CD4-positive, alpha-beta memory T cell (primary cell): Measurements from ENCODE around the gene LAMA5. TPM values are rescaled to one million over a fixed set of nuclear protein-coding genes. Genes with fewer than 3 reads are reported as not detected.

Source experiments
- CTCF ChIA-PET: fragments of 350-600 bp; sonication (Branson Sonifier 250); formaldehyde crosslinking; loops from one replicate; lab custom pipeline; 2021; ENCODE audit warnings: inconsistent platforms; ENCODE audit not compliant: partially characterized antibody; lab: Charles Lee
- POLR2A ChIA-PET: fragments of 350-600 bp; sonication (Branson Sonifier 250); formaldehyde crosslinking; loops from one replicate; lab custom pipeline; 2021; ENCODE audit not compliant: partially characterized antibody; lab: Charles Lee
- DNase-seq, 5 donors: peaks; one replicate each; pipeline versions ENCODE4 v3.0.0 to v3.0.0-alpha.2; 2020 to 2022; ENCODE audit warnings: mixed read lengths in 1 of 5
- H3K27ac ChIP-seq: one replicate; pipeline ENCODE4 v1.7.0; 2013; ENCODE audit warnings: low read depth, low read length
- H3K27me3 ChIP-seq: 2 replicates; pipeline ENCODE4 v1.7.0; 2013; ENCODE audit warnings: mild to moderate bottlenecking, low read length, moderate library complexity; ENCODE audit not compliant: insufficient read depth
- H3K36me3 ChIP-seq: 2 replicates; pipeline ENCODE4 v1.7.0; 2013; ENCODE audit warnings: mild to moderate bottlenecking, low read length, moderate library complexity; ENCODE audit not compliant: insufficient read depth
- H3K4me1 ChIP-seq: 2 replicates; pipeline ENCODE4 v1.7.0; 2013; ENCODE audit warnings: mild to moderate bottlenecking, low read length, moderate library complexity; ENCODE audit not compliant: insufficient read depth
- H3K4me3 ChIP-seq, 2 donors: one replicate each; pipeline ENCODE4 v1.7.0; 2013; ENCODE audit warnings: low read length in 2 of 2, mild to moderate bottlenecking in 1 of 2
- H3K9me3 ChIP-seq, 2 donors: one replicate each; pipeline ENCODE4 v1.7.0; 2013; ENCODE audit warnings: low read length in 2 of 2, control low read depth in 1 of 2; ENCODE audit not compliant: control insufficient read depth in 1 of 2
- H3K27ac Mint-ChIP-seq, 7 donors: one replicate each; pipeline ENCODE4 v1.8.0; 2020 to 2021; ENCODE audit warnings: mixed read lengths in 7 of 7, mild to moderate bottlenecking in 6 of 7, inconsistent platforms in 3 of 7, moderate library complexity in 3 of 7
- H3K27me3 Mint-ChIP-seq, 2 donors: one replicate each; pipeline ENCODE4 v1.8.0; 2020 to 2021; ENCODE audit warnings: mixed read lengths in 2 of 2
- H3K36me3 Mint-ChIP-seq, 2 donors: one replicate each; pipeline ENCODE4 v1.8.0; 2020 to 2021; ENCODE audit warnings: mixed read lengths in 2 of 2, inconsistent platforms in 1 of 2, mild to moderate bottlenecking in 1 of 2
- H3K4me1 Mint-ChIP-seq, 4 donors: one replicate each; pipeline ENCODE4 v1.8.0; 2020 to 2021; ENCODE audit warnings: mixed read lengths in 4 of 4, mild to moderate bottlenecking in 1 of 4
- H3K4me3 Mint-ChIP-seq, 8 donors: one replicate each; pipeline ENCODE4 v1.8.0; 2020 to 2021; ENCODE audit warnings: mixed read lengths in 8 of 8, mild to moderate bottlenecking in 7 of 8, moderate library complexity in 6 of 8, inconsistent platforms in 3 of 8
- H3K9me3 Mint-ChIP-seq, 8 donors: one replicate each; pipeline ENCODE4 v1.8.0; 2020 to 2021; ENCODE audit warnings: mixed read lengths in 8 of 8, mild to moderate bottlenecking in 5 of 8, inconsistent platforms in 3 of 8, moderate library complexity in 1 of 8
- intact Hi-C: fragments of 100-400 bp; cut with micrococcal nuclease; formaldehyde crosslinking; loops from one replicate; pipeline ENCODE4 v1.15.1; 2023
- polyA plus RNA-seq, 2 donors: library from polyadenylated mRNA; unstranded; fragments of 300-500 nt; fragmentation: Illumina TruSeq; gene quantifications; one replicate each; pipeline ENCODE4 v1.2.3, GENCODE V29; 2021
- total RNA-seq, 2 experiments: library from RNA; stranded (reverse); gene quantifications; one replicate each; pipeline ENCODE4 v1.2.3, GENCODE V29; 2021

Gene LAMA5
- total and polyA plus RNA-seq, 4 experiments from 2014 or later = 0.49 TPM; not detected in 3

- intact Hi-C loops = no loop called here
- CTCF ChIA-PET = no interaction called here
- Mint-ChIP-seq H3K9me3 (no peaks in the 10 kb centered on the region), H3K36me3 (peaks cover 14 to 44% of the 10 kb centered on the region in 2 donors), H3K4me3 (no peak overlapping the region), H3K4me1 (peaks cover 10 to 32% (median 22%) of the 10 kb centered on the region in 4 donors), H3K27ac (peak overlapping the region in 3 of 7 donors; percentile 18 to 46 (median 29)), H3K27me3 (no peaks in the 10 kb centered on the region)
- DNase-seq = no peak
- H3K4me1 ChIP-seq = peaks cover 22% of the 10 kb centered on the region
- H3K9me3 ChIP-seq = no peaks in the 10 kb centered on the region
- POLR2A ChIA-PET = no interaction called here
- peaks cover 36% of the 10 kb centered on the region for H3K36me3 ChIP-seq
- H3K4me3 ChIP-seq = no peak overlapping the region
- no peaks in the 10 kb centered on the region for H3K27me3 ChIP-seq
- no peak overlapping the region for H3K27ac ChIP-seq
Measured at GRCh38 chr20:62392077-62392418, 24.9 kb upstream of the LAMA5 start.

DNA sequence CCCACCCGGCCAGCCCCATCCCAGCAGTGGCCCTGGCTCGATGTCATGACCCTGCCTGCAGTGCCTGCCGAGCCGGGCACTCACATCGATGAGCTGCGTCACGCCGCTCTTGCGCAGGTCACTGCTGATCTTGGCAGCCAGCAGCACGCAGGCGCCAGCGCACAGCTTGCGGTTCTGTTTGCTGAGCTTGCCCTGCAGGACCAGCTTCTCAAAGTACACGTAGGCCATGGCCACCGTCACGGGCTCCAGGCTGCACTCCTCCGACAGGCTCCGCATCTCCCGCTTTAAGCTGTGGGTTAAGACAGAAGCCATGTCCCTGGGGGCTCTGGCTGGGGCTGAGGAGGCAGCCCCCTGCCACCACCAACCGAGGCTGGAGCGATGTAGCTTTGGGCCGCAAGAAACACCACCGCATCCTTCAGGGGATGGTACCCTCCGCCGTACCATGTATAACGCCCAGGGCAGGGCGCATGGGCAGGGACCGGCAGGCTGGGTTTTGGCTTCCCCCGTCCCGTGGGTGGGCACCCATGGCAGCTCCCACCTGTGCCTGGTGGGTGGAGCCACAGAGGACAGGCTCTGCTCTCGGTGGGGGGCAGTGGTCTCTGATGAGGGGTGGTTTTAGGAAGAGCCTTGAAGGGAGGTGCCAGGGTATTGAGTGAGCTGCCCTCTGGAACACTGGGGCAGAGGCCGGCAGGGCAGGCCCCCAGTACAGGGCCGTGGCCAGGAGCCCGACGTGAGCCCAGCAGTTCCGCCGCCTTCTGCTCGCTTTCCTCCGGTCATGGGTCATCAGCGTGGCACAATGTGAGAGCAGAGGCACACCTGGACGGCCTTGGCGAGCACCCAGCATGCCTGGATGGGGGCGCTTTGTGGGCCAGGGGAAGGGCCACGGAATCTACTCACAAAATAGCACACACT lies 24.3 kb upstream of the LAMA5 start:
- peaks cover 22% of the 10 kb centered on the region for H3K4me1 ChIP-seq
- Mint-ChIP-seq H3K27me3 (no peaks in the 10 kb centered on the region), H3K4me3 (no peak overlapping the region), H3K36me3 (peaks cover 14 to 46% of the 10 kb centered on the region in 2 donors), H3K9me3 (no peaks in the 10 kb centered on the region), H3K27ac (no peak overlapping the region), H3K4me1 (peaks cover 10 to 35% (median 22%) of the 10 kb centered on the region in 4 donors)
- H3K27ac ChIP-seq = no peak overlapping the region
- CTCF ChIA-PET = interaction anchor here (1.1 to 1.2 kb wide), 2 partner anchors 9 to 108 kb away, joined by 3 to 4 read pairs; no protein-coding TSS in a partner anchor
- POLR2A ChIA-PET = no interaction called here
- peaks cover 36% of the 10 kb centered on the region for H3K36me3 ChIP-seq
- no peak overlapping the region for H3K4me3 ChIP-seq
- no peak for DNase-seq
- H3K27me3 ChIP-seq = no peaks in the 10 kb centered on the region
- H3K9me3 ChIP-seq = no peaks in the 10 kb centered on the region
- intact Hi-C loops = no loop called here

GRCh38 chr20:62390317-62391164 lies 23.4 kb upstream of the LAMA5 start:
- ChIA-PET CTCF (interaction anchor here (1.1 to 1.6 kb wide), 3 partner anchors 8 to 109 kb away, joined by 3 to 4 read pairs (median 3); no protein-coding TSS in a partner anchor), POLR2A (no interaction called here)
- Mint-ChIP-seq H3K27ac (peak overlapping the region in 3 of 7 donors; percentile 18 to 91 (median 32)), H3K27me3 (no peaks in the 10 kb centered on the region), H3K9me3 (no peaks in the 10 kb centered on the region), H3K4me1 (peaks cover 13 to 43% (median 27%) of the 10 kb centered on the region in 4 donors), H3K36me3 (peaks cover 14 to 49% of the 10 kb centered on the region in 2 donors), H3K4me3 (no peak overlapping the region)
- DNase-seq = no peak
- Histone ChIP-seq H3K27ac (no peak overlapping the region), H3K27me3 (no peaks in the 10 kb centered on the region), H3K9me3 (no peaks in the 10 kb centered on the region), H3K4me3 (no peak overlapping the region), H3K4me1 (peaks cover 31% of the 10 kb centered on the region), H3K36me3 (peaks cover 36% of the 10 kb centered on the region)
- intact Hi-C loops = no loop called here

GRCh38 chr20:62389601-62390087 lies 22.5 kb upstream of the LAMA5 start:
- Mint-ChIP-seq H3K36me3 (peaks cover 14 to 47% of the 10 kb centered on the region in 2 donors), H3K27me3 (no peaks in the 10 kb centered on the region), H3K27ac (peak overlapping the region in 1 of 7 donors; percentile 91), H3K4me3 (peak overlapping the region in 1 of 8 donors; percentile 35), H3K4me1 (peaks cover 20 to 50% (median 34%) of the 10 kb centered on the region in 4 donors), H3K9me3 (no peaks in the 10 kb centered on the region)
- Histone ChIP-seq H3K9me3 (no peaks in the 10 kb centered on the region), H3K4me1 (peaks cover 36% of the 10 kb centered on the region), H3K4me3 (no peak overlapping the region), H3K27me3 (no peaks in the 10 kb centered on the region), H3K27ac (no peak overlapping the region), H3K36me3 (peaks cover 36% of the 10 kb centered on the region)
- intact Hi-C loops = loop anchor here (5.0 to 10.0 kb wide), 4 partner anchors 207 to 405 kb away; partner anchors contain the start of genes LSM14B, MRGBP, MTG2 and TAF4
- DNase-seq = no peak
- POLR2A ChIA-PET = interaction anchor here (1.6 kb wide), 1 partner anchor 18 kb away, joined by 4 read pairs; the partner anchor contains the start of gene CABLES2
- CTCF ChIA-PET = interaction anchor here (1.6 kb wide), 1 partner anchor 20 kb away, joined by 3 read pairs; no protein-coding TSS in a partner anchor

GRCh38 chr20:62388839-62389600 lies 21.9 kb upstream of the LAMA5 start:
- ChIA-PET POLR2A (interaction anchor here (1.6 kb wide), 1 partner anchor 18 kb away, joined by 4 read pairs; the partner anchor contains the start of gene CABLES2), CTCF (interaction anchor here (1.6 kb wide), 1 partner anchor 21 kb away, joined by 3 read pairs; no protein-coding TSS in a partner anchor)
- no peak overlapping the region for H3K27ac ChIP-seq
- H3K4me1 ChIP-seq = peaks cover 36% of the 10 kb centered on the region
- no peaks in the 10 kb centered on the region for H3K27me3 ChIP-seq
- peak overlapping the region in 5 of 7 donors; percentile 17 to 93 (median 81) for H3K27ac Mint-ChIP-seq
- H3K4me3 ChIP-seq = no peak overlapping the region
- peaks cover 36% of the 10 kb centered on the region for H3K36me3 ChIP-seq
- peaks cover 20 to 50% (median 36%) of the 10 kb centered on the region in 4 donors for H3K4me1 Mint-ChIP-seq
- H3K9me3 ChIP-seq = no peaks in the 10 kb centered on the region
- H3K9me3 Mint-ChIP-seq = no peaks in the 10 kb centered on the region
- intact Hi-C loops = loop anchor here (5.0 to 10.0 kb wide), 4 partner anchors 207 to 406 kb away; partner anchors contain the start of genes LSM14B, MRGBP, MTG2 and TAF4
- H3K27me3 Mint-ChIP-seq = no peaks in the 10 kb centered on the region
- DNase-seq = no peak
- H3K36me3 Mint-ChIP-seq = peaks cover 14 to 45% of the 10 kb centered on the region in 2 donors
- H3K4me3 Mint-ChIP-seq = peak overlapping the region; percentile 90 to 95 (median 91)

GRCh38 chr20:62387933-62388635 lies 21.0 kb upstream of the LAMA5 start:
- H3K36me3 Mint-ChIP-seq = peaks cover 14 to 42% of the 10 kb centered on the region in 2 donors
- Histone ChIP-seq H3K9me3 (no peaks in the 10 kb centered on the region), H3K27ac (peak overlapping the region; percentile 95), H3K4me3 (peak overlapping the region; percentile 59 to 88), H3K4me1 (peaks cover 36% of the 10 kb centered on the region), H3K27me3 (no peaks in the 10 kb centered on the region), H3K36me3 (peaks cover 36% of the 10 kb centered on the region)
- CTCF ChIA-PET = no interaction called here
- H3K4me1 Mint-ChIP-seq = peaks cover 24 to 55% (median 37%) of the 10 kb centered on the region in 4 donors
- no peaks in the 10 kb centered on the region for H3K9me3 Mint-ChIP-seq
- peak overlapping the region; percentile 81 to 95 (median 93) for H3K27ac Mint-ChIP-seq
- intact Hi-C loops = loop anchor here (1.0 to 10.0 kb wide), 6 partner anchors 19 to 407 kb away; partner anchors contain the start of genes CABLES2, LSM14B, MRGBP and MTG2
- peak overlapping the region; percentile 90 to 95 (median 91) for H3K4me3 Mint-ChIP-seq
- DNase-seq = no peak
- no peaks in the 10 kb centered on the region for H3K27me3 Mint-ChIP-seq
- POLR2A ChIA-PET = interaction anchor here (1.1 to 1.5 kb wide), 2 partner anchors 245 to 377 kb away, joined by 3 to 5 read pairs; partner anchors contain the start of gene PSMA7
